Memory B cell (primary cell): ENCODE results near the gene C20orf204.
"Not testable (repeated sequence)": the region's sequence is repeated elsewhere in the genome, so short reads cannot be mapped to it uniquely, and the experiment has no call there.

Experiments used
- ATAC-seq: fragments of 150-1000 bp; cut with Tn5 transposase; 2 replicates; pipeline ENCODE4 v1.10.0; 2021; ENCODE audit warnings: low read depth, mild to moderate bottlenecking, moderate library complexity
- DNase-seq, 2 donors: peaks; one replicate each; pipeline ENCODE4 v3.0.0; 2022; ENCODE audit warnings: low spot score in 2 of 2
- H3K27ac Mint-ChIP-seq: one replicate; pipeline ENCODE4 v1.8.0; 2022; ENCODE audit warnings: mild to moderate bottlenecking, moderate library complexity, mixed read lengths
- H3K27me3 Mint-ChIP-seq: one replicate; pipeline ENCODE4 v1.8.0; 2022; ENCODE audit warnings: mixed read lengths
- H3K36me3 Mint-ChIP-seq: one replicate; pipeline ENCODE4 v1.8.0; 2022; ENCODE audit warnings: mild to moderate bottlenecking, mixed read lengths
- H3K4me1 Mint-ChIP-seq: one replicate; pipeline ENCODE4 v1.8.0; 2022; ENCODE audit warnings: mixed read lengths
- H3K4me3 Mint-ChIP-seq: one replicate; pipeline ENCODE4 v1.8.0; 2022; ENCODE audit warnings: mild to moderate bottlenecking, moderate library complexity, mixed read lengths
- H3K9me3 Mint-ChIP-seq: one replicate; pipeline ENCODE4 v1.8.0; 2022; ENCODE audit warnings: mixed read lengths

The C20orf204 gene

DNA sequence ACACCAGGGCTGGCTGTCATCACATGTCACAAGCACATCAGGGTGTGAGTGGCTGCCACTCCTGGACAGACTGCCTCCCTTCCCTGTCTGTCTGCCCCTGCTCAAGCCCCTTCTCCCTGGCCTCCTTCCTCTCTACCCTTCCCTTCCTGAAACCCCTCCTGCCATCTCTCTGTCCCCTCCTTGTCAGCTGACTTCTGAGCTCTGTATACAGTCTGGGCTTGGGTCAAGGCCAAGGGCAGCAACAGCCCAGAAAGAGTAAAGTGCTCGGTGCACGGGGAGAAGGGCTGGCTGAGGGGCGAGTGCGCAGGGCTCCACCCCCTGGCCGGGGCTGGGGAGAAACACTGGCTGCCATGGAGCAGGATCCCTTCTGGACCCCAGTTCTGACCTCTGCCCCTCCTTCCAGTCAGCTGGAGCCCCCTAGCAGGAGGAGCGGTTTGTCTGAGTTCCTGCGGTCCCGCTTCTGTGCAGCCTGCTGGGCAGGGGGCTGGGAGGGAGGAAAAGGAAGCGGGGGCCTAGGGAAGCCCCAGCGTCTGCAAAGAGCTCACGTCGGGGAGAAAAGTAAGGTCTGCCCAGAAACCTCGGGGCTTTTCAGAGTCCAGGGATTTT, 46.2 kb downstream of the C20orf204 start:
- Mint-ChIP-seq H3K9me3 (no peaks in the 10 kb centered on the region), H3K36me3 (peaks cover 5% of the 10 kb centered on the region), H3K4me1 (peaks cover 38% of the 10 kb centered on the region), H3K27me3 (peaks cover 1% of the 10 kb centered on the region), H3K27ac (peak overlapping the region; percentile 93), H3K4me3 (peak overlapping the region; percentile 53)
- DNase-seq, result no peak
- no peak for ATAC-seq

DNA sequence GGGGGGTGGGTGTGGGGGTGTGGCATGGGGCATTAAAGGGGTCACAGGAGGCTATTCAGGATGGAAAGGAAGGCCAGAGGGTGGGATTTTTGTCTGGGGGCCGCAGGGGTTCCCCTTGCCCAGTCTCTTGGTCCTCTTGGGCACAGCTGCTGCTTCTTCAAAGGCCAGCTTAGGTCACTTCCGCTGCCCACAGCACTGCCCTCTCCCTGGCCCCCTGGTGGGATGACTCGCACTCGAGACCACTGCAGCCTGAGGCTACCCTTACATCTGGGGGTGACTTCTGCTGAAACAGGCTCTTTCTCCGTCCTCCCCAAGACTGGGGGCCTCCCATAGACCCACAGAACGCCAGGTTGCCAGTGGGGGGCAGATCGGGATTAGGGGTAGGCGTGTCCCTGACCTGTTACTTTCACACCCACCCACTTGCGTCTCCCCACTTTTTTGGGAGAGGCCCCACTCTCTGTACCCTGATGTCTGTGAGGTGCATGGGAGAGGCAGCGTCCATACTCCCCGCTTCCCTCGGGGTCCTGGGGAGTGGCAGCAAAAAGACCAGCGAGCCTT, 46.9 kb downstream of the C20orf204 start:
- no peak for DNase-seq
- Mint-ChIP-seq H3K4me3 (peak overlapping the region; percentile 85), H3K36me3 (peaks cover 5% of the 10 kb centered on the region), H3K27me3 (peaks cover 1% of the 10 kb centered on the region), H3K9me3 (peaks cover 2% of the 10 kb centered on the region), H3K27ac (peak overlapping the region; percentile 93), H3K4me1 (peaks cover 35% of the 10 kb centered on the region)
- ATAC-seq, result no peak

DNA sequence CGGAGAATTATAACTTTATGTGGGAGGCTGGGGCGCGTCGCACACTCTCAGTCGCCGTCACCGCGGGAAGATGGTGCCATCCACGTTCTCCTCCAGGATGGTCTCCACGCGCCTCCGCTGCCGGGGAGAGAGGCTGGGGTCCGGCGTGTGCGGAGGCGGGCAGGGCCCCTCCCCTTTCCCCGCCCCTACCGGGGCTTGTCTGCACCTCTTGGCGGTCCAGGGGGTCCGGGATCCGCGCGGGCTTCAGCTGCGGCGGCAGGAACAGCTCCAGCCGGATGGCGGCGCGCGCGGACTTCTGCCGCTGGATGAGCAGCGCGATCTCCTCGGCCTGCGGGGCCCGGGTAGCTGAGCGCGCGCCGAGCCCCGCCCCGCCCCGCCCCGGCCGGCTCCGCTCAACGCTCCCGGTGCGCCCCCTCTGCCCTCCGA, 47.4 kb downstream of the C20orf204 start:
- DNase-seq, result peak; percentile 67 to 76
- peak overlapping the region; percentile 85 for H3K4me3 Mint-ChIP-seq
- H3K9me3 Mint-ChIP-seq, result peaks cover 2% of the 10 kb centered on the region
- peaks cover 5% of the 10 kb centered on the region for H3K36me3 Mint-ChIP-seq
- peak; percentile 32 for ATAC-seq
- peaks cover 37% of the 10 kb centered on the region for H3K4me1 Mint-ChIP-seq
- H3K27me3 Mint-ChIP-seq, result peaks cover 1% of the 10 kb centered on the region
- H3K27ac Mint-ChIP-seq, result peak overlapping the region; percentile 55

DNA sequence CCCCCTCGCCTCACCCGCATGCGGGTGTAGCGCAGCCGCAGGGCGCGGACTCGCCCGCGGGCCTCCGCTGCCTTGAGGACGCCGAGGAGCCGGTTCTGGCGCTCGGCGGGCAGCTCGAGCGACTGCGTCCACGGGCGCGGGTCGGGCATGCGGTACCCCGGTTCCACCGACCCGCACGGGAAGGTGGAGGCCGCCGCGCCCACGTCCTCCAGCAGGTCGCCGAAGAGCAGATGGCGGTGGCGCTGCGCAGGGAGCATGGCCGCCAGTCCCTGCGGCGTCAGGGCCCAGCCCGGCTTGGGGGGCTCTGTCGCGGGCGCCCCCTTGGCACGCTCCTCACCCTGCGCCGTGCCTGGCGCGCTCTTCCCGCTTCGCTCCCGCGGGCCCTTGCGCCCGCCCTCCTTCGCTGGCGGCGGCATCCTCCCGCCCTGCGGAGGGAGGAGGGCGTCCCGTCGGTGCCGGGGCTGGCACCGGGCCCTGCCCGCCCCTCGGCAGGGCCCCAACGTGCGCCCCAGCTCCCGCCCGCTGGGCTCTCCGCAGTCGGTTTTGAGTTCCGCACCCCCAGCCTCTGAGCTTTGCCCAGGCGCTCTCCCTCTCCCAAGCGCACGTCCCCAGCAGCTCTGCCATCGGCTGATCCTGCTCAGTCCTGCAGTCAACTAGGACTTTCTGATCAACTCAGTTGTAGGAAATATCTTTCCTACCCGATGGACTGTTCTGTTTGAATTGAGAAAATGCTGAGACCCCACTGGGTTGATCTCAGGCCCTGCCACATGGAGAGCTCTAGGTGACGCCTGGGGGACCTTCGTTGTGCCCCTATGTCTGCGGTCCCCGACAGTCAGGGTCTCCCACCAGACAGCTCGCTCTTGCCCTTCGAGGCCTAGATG, 48.1 kb downstream of the C20orf204 start, which contains the start of gene LKAAEAR1:
Gene LKAAEAR1, minus strand, starts transcription at position 595 of the 881 bp plus-strand sequence. Its CDS starts 179 bp downstream, at position 416.
- H3K27me3 Mint-ChIP-seq, result peaks cover 1% of the 10 kb centered on the region
- H3K27ac Mint-ChIP-seq, result peak within 1 kb of the TSS; percentile 90
- H3K4me1 Mint-ChIP-seq, result peaks cover 41% of the 10 kb centered on the region
- DNase-seq, result no peak
- peaks cover 2% of the 10 kb centered on the region for H3K9me3 Mint-ChIP-seq
- H3K4me3 Mint-ChIP-seq, result peak within 1 kb of the TSS; percentile 90
- no peak for ATAC-seq
- peaks cover 3% of the 10 kb centered on the region for H3K36me3 Mint-ChIP-seq

DNA sequence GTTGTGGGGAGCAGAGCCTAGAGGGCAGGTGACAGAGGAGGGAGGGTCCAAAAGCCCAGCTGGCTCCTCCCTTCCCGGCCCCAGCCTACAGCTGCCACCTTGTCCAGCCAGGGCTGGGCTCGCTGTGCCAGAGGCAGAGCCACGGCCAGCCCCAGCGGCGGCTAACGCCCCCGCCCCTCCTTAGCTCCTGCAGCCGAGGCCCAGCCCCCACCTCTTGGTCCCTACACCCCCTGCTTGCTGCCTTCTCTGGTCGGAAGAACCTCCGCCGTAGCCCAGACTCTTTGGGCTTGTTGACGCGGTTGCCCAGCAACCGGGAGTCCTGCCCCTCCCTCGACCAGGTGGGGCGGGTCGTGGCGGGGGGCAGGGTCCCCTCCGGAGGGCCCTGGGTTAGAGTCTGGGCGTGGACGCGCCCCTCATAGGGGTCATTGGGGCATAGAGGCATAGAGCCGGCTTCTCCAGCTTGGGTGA, 48.7 kb downstream of the C20orf204 start:
- no peak for DNase-seq
- H3K27me3 Mint-ChIP-seq, result peaks cover 1% of the 10 kb centered on the region
- ATAC-seq, result no peak
- peaks cover 2% of the 10 kb centered on the region for H3K9me3 Mint-ChIP-seq
- peak overlapping the region; percentile 90 for H3K4me3 Mint-ChIP-seq
- peaks cover 39% of the 10 kb centered on the region for H3K4me1 Mint-ChIP-seq
- H3K36me3 Mint-ChIP-seq, result peaks cover 3% of the 10 kb centered on the region
- H3K27ac Mint-ChIP-seq, result peak overlapping the region; percentile 90

DNA sequence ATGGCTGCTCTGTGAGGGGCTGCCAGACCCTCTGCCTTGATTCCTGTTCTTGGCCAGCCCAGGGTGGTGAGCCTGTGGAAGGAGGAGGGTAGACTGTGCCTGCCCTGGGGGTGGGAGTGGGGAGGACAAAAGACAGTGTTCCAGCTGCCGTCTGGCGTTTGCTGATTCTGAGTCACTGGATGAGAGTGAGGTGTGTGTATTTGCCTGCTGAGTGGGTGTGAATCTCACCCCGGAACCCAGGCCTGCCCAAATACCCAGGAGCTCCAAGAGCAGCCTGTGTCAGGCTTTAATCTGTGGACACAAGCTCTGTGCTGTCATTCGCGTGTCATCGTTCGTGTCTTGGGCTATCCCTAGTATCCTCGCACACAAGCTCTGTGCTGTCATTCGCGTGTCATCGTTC, 50.8 kb downstream of the C20orf204 start:
- H3K27ac Mint-ChIP-seq, result no peak overlapping the region
- H3K9me3 Mint-ChIP-seq, result peaks cover 2% of the 10 kb centered on the region
- H3K4me1 Mint-ChIP-seq, result peaks cover 36% of the 10 kb centered on the region

DNA sequence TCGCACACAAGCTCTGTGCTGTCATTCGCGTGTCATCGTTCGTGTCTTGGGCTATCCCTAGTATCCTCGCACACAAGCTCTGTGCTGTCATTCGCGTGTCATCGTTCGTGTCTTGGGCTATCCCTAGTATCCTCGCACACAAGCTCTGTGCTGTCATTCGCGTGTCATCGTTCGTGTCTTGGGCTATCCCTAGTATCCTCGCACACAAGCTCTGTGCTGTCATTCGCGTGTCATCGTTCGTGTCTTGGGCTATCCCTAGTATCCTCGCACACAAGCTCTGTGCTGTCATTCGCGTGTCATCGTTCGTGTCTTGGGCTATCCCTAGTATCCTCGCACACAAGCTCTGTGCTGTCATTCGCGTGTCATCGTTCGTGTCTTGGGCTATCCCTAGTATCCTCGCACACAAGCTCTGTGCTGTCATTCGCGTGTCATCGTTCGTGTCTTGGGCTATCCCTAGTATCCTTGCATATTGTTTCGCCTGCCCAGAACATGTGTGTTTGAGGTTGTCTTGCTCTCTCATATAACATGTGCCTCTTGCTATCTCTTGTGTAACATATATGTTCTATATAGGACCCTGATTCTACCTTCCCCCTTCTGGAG, 51.3 kb downstream of the C20orf204 start:
- not testable (repeated sequence) for ATAC-seq, H3K27ac Mint-ChIP-seq, DNase-seq, H3K36me3 Mint-ChIP-seq, H3K27me3 Mint-ChIP-seq, H3K4me3 Mint-ChIP-seq, H3K9me3 Mint-ChIP-seq
- H3K4me1 Mint-ChIP-seq, result peaks cover 33% of the 10 kb centered on the region

More for the DNA sequence above, 50.8 kb downstream of the C20orf204 start:
- Mint-ChIP-seq H3K27me3 (peaks cover 1% of the 10 kb centered on the region), H3K36me3 (peaks cover 3% of the 10 kb centered on the region), H3K4me3 (no peak overlapping the region)
- DNase-seq, result no peak
- no peak for ATAC-seq

DNA sequence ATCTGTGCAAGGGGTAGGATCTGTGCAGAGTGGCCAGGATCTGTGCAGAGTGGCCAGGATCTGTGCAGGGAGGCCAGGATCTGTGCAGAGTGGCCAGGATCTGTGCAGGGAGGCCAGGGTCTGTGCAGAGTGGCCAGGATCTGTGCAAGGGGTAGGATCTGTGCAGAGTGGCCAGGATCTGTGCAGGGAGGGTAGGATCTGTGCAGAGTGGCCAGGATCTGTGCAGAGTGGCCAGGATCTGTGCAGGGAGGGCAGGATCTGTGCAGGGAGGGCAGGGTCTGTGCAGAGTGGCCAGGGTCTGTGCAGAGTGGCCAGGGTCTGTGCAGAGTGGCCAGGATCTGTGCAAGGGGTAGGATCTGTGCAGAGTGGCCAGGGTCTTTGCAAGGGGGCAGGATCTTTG, 52.6 kb downstream of the C20orf204 start:
- peaks cover 31% of the 10 kb centered on the region for H3K4me1 Mint-ChIP-seq
- H3K9me3 Mint-ChIP-seq, H3K27me3 Mint-ChIP-seq, H3K4me3 Mint-ChIP-seq, ATAC-seq, H3K36me3 Mint-ChIP-seq, DNase-seq, H3K27ac Mint-ChIP-seq: not testable (repeated sequence)
